Motor neuron (in vitro differentiated cells): ENCODE results near the gene MAP1A. TPM values are rescaled to one million over a fixed set of nuclear protein-coding genes. Genes with fewer than 3 reads are reported as not detected.
A peak's percentile ranks its signal among the peaks of the same experiment; 100 is the strongest.
"Not testable (repeated sequence)": the region's sequence is repeated elsewhere in the genome, so short reads cannot be mapped to it uniquely, and the experiment has no call there.

Experiments used
- ATAC-seq, 8 experiments: fragments of 200-7000 bp; cut with Tn5 transposase; replicated peaks in 6 of 8; 2 replicates each; pipeline ENCODE4 v1.8.0; 2021; ENCODE audit warnings: mild to moderate bottlenecking in 8 of 8, moderate library complexity in 8 of 8
- H3K27ac ChIP-seq, 2 donors: fragments of 250-450 bp; sonication (Bioruptor Pico); 2 replicates each; pipeline ENCODE4 v1.9.0; 2021; ENCODE audit warnings: antibody characterized with exemption in 2 of 2, mild to moderate bottlenecking in 2 of 2, moderate library complexity in 1 of 2
- H3K4me1 ChIP-seq, 2 donors: fragments of 250-450 bp; sonication (Bioruptor Pico); replicated peaks in 1 of 2; 2 replicates each; pipeline ENCODE4 v1.6.1; 2021; ENCODE audit warnings: antibody characterized with exemption in 2 of 2, mild to moderate bottlenecking in 2 of 2, moderate library complexity in 1 of 2
- H3K4me3 ChIP-seq, 5 donors: fragments of 250-450 bp; sonication (Bioruptor Pico); 2 replicates each; pipeline ENCODE4 v1.9.0; 2021; ENCODE audit warnings: antibody characterized with exemption in 5 of 5, mild to moderate bottlenecking in 5 of 5, moderate library complexity in 4 of 5
- WGBS, 10 experiments: fragments of 450-650 bp; shearing (Covaris generic); methylation state at CpG; one replicate each; pipeline ENCODE4 v1.0.0; 2022; 5-methylcytosine and 5-hydroxymethylcytosine counted together
- in situ Hi-C, 9 experiments: fragments of 400-800 bp; cut with MboI; loops; one replicate each; pipeline ENCODE4 v1.15.0; 2021; ENCODE audit warnings: low sequenced_read_pairs in 9 of 9, low pct_unique_long_range_greater_than_20kb in 2 of 9; ENCODE audit not compliant: unreplicated experiment in 9 of 9
- total RNA-seq, 8 experiments: library from RNA; unstranded; fragments of 300-600 nt; gene quantifications; 2 replicates each; pipeline versions ENCODE4 v1.2.3 to v1.2.4, GENCODE V29; 2022

Gene MAP1A
- total RNA-seq, 8 experiments from 2014 or later = 8.4 to 71.1 (median 32.7) TPM

GRCh38 chr15:43527016-43527801 lies 9.8 kb downstream of the MAP1A start:
- Histone ChIP-seq H3K4me1 (peaks cover 0 to 9% of the 10 kb centered on the region in 2 donors), H3K4me3 (no peak overlapping the region), H3K27ac (no peak overlapping the region)
- ATAC-seq = peak in 7 of 8 experiments; percentile 13 to 80 (median 23)
- in situ Hi-C loops = no loop called here
- 33 to 100% (median 77%) methylated on average over 1 to 3 of the region's 9 CpGs; no CpG with 5 or more reads in 6 of the 10 experiments for WGBS, 10 experiments

- peak in 3 of 8 experiments; percentile 3 to 15 (median 6) for ATAC-seq
- Histone ChIP-seq H3K27ac (no peak overlapping the region), H3K4me1 (peaks cover 0 to 9% of the 10 kb centered on the region in 2 donors), H3K4me3 (no peak overlapping the region)
- 40 to 90% (median 71%) methylated on average over 2 to 4 of the region's 12 CpGs; no CpG with 5 or more reads in 5 of the 10 experiments for WGBS, 10 experiments
- in situ Hi-C loops = no loop called here
These were observed 10.6 kb downstream of the MAP1A start for GRCh38 chr15:43527802-43528541.

DNA sequence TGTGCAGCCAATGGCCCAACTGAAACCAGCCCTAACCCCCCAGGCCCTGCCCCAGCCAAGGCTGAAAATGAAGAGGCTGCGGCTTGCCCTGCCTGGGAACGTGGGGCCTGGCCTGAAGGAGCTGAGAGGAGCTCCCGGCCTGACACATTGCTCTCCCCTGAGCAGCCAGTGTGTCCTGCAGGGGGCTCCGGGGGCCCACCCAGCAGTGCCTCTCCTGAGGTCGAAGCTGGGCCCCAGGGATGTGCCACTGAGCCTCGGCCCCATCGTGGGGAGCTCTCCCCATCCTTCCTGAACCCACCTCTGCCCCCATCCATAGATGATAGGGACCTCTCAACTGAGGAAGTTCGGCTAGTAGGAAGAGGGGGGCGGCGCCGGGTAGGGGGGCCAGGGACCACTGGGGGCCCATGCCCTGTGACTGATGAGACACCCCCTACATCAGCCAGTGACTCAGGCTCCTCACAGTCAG lies 11.2 kb downstream of the MAP1A start:
- WGBS, 10 experiments = 93 to 100% methylated on average over 1 to 3 of the region's 11 CpGs; no CpG with 5 or more reads in 8 of the 10 experiments
- in situ Hi-C loops = no loop called here
- peaks cover 0 to 9% of the 10 kb centered on the region in 2 donors for H3K4me1 ChIP-seq
- H3K4me3 ChIP-seq = no peak overlapping the region
- peak in 2 of 8 experiments; percentile 7 to 11 for ATAC-seq
- no peak overlapping the region for H3K27ac ChIP-seq

DNA sequence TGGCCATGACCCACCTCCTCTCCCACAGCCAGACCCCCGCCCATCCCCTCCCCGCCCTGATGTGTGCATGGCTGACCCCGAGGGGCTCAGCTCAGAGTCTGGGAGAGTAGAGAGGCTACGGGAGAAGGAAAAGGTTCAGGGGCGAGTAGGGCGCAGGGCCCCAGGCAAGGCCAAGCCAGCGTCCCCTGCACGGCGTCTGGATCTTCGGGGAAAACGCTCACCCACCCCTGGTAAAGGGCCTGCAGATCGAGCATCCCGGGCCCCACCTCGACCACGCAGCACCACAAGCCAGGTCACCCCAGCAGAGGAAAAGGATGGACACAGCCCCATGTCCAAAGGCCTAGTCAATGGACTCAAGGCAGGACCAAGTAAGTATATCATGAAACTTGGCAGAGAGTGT lies 11.7 kb downstream of the MAP1A start:
- WGBS, 10 experiments = 80 to 100% (median 100%) methylated on average over 1 to 3 of the region's 15 CpGs; no CpG with 5 or more reads in 7 of the 10 experiments
- H3K27ac ChIP-seq = no peak overlapping the region

GRCh38 chr15:43529587-43530345 lies 12.4 kb downstream of the MAP1A start:
- in situ Hi-C loops = no loop called here
- WGBS, 10 experiments = 67 to 90% (median 83%) methylated on average over 3 to 6 of the region's 12 CpGs; no CpG with 5 or more reads in 7 of the 10 experiments
- Histone ChIP-seq H3K27ac (no peak overlapping the region), H3K4me1 (peaks cover 0 to 9% of the 10 kb centered on the region in 2 donors), H3K4me3 (no peak overlapping the region)
- ATAC-seq = no peak

More for the DNA sequence above, 11.7 kb downstream of the MAP1A start:
- Histone ChIP-seq H3K4me1 (peaks cover 0 to 9% of the 10 kb centered on the region in 2 donors), H3K4me3 (no peak overlapping the region)
- ATAC-seq = peak in 2 of 8 experiments; percentile 4 to 12
- in situ Hi-C loops = no loop called here

DNA sequence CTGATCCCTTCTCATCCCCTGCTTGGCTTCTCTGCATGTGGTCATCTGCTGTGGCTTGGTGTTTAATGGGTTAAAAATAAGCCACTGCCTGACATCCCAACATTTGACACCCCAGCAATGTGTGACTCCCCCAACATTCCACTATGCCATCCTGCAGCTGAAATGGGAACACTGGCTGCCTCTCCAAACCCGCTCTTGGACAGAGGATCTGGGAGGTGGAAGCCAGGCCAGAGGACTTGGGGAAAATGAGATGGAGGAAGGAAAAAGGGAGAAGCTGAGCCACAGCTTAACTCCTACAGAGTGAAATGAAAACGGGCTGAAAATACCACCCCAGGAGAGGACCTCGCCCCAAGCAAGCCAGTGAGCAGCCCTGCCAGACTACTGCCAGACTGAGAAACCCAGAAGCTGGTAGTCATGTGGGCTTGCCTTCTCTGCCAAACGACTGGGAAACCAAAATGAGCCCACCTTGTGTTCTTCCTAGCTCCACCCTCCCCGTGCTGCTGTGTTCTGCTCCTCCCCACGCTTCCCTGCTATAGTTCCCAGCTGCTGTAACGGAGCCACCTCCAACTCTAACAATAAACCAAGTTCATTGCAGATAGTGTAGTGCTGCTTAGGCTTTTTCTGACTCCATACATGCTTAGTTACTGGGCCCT lies 13.7 kb downstream of the MAP1A start:
- WGBS, 10 experiments = 0 to 50% (median 30%) methylated on average over 1 to 4 of the region's 7 CpGs; no CpG with 5 or more reads in 3 of the 10 experiments
- peaks cover 0 to 9% of the 10 kb centered on the region in 2 donors for H3K4me1 ChIP-seq
- no peak overlapping the region for H3K27ac ChIP-seq
- H3K4me3 ChIP-seq = no peak overlapping the region
- in situ Hi-C loops = no loop called here
- peak; percentile 7 to 69 (median 22) for ATAC-seq

DNA sequence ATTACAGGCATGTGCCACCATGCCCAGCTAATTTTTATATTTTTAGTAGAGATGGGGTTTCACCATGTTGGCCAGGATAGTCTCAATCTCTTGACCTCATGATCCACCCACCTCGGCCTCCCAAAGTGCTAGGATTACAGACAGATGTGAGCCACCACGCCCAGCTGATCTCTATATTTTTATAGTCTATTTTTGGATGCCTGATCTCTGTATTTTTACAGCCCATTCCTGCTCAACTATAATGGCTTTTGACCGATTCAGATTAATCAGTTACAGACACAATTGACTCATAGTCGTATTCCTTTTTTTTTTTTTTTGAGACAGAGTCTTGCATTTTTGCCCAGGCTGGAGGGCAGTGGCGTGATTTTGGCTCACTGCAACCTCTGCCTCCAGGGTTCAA lies 15.4 kb downstream of the MAP1A start:
- WGBS, 10 experiments = 0 to 100% (median 95%) methylated on average over 1 to 4 of the region's 5 CpGs; no CpG with 5 or more reads in 2 of the 10 experiments
- H3K27ac ChIP-seq, H3K4me3 ChIP-seq, in situ Hi-C loops, H3K4me1 ChIP-seq: not testable (repeated sequence)
- ATAC-seq = peak in 2 of 8 experiments; percentile 24 to 39

- no peak for ATAC-seq
- 83 to 100% (median 96%) methylated on average over 1 to 2 of the region's 3 CpGs; no CpG with 5 or more reads in 6 of the 10 experiments for WGBS, 10 experiments
- H3K4me3 ChIP-seq = no peak overlapping the region
- in situ Hi-C loops = no loop called here
- peaks cover 0 to 9% of the 10 kb centered on the region in 2 donors for H3K4me1 ChIP-seq
- no peak overlapping the region for H3K27ac ChIP-seq
These were observed 17.5 kb downstream of the MAP1A start for GRCh38 chr15:43534897-43535296.

GRCh38 chr15:43538091-43538490 lies 20.7 kb downstream of the MAP1A start:
- no peak for ATAC-seq
- no peak overlapping the region for H3K4me3 ChIP-seq
- no peaks in the 10 kb centered on the region for H3K4me1 ChIP-seq
- WGBS, 10 experiments = 0 to 92% (median 23%) methylated on average over 2 of the region's 2 CpGs; no CpG with 5 or more reads in 3 of the 10 experiments
- no peak overlapping the region for H3K27ac ChIP-seq
- in situ Hi-C loops = no loop called here

GRCh38 chr15:43541785-43542184 lies 24.4 kb downstream of the MAP1A start:
- in situ Hi-C loops = no loop called here
- no peak overlapping the region for H3K4me3 ChIP-seq
- no peak for ATAC-seq
- no peaks in the 10 kb centered on the region for H3K4me1 ChIP-seq
- no peak overlapping the region for H3K27ac ChIP-seq

DNA sequence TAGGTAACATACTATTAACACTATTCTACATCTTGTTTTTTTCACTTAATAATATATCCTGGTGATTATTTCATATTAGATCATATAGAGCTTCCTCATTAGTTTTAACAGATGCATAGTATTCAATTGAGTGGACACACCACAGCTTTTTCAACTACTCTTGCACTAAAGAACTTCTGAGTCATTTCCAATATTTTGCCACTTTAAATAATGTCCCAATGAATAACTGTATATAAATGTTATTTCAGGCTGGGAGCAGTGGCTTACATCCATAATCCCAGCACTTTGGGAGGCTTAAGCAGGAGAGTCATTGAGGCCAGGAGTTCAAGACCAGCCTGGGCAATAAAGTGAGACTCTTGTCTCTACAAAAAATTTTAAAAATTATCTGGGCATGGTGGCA lies 26.9 kb downstream of the MAP1A start:
- Histone ChIP-seq H3K27ac (no peak overlapping the region), H3K4me3 (no peak overlapping the region), H3K4me1 (no peaks in the 10 kb centered on the region)
- in situ Hi-C loops = no loop called here
- ATAC-seq = no peak

- in situ Hi-C loops = no loop called here
- WGBS, 10 experiments = 57 to 100% (median 100%) methylated on average over 1 of the region's 1 CpG; no CpG with 5 or more reads in 6 of the 10 experiments
- no peak overlapping the region for H3K4me3 ChIP-seq
- no peaks in the 10 kb centered on the region for H3K4me1 ChIP-seq
- no peak for ATAC-seq
- no peak overlapping the region for H3K27ac ChIP-seq
These were observed 28.0 kb downstream of the MAP1A start for GRCh38 chr15:43545426-43545825.
